SK-N-MC (cell line): ENCODE data around the gene FBXO10.

ENCODE experiments used
- EZH2 ChIP-seq: fragments of 200-600 bp; sonication (generic); IDR thresholded peaks from one replicate; pipeline ENCODE4 v1.6.1; 2017; ENCODE audit warnings: antibody characterized with exemption
- FOXP2 ChIP-seq: optimal IDR thresholded peaks from 2 replicates; pipeline ENCODE3; 2011; ENCODE audit warnings: mild to moderate bottlenecking, moderate library complexity; ENCODE audit not compliant: insufficient read depth; ENCODE audit errors: extremely low read length, control extremely low read depth
- POLR2AphosphoS5 ChIP-seq: IDR thresholded peaks from 2 replicates; pipeline ENCODE4 v1.6.1; 2012; ENCODE audit warnings: mild to moderate bottlenecking, low read depth, low read length, borderline replicate concordance

DNA sequence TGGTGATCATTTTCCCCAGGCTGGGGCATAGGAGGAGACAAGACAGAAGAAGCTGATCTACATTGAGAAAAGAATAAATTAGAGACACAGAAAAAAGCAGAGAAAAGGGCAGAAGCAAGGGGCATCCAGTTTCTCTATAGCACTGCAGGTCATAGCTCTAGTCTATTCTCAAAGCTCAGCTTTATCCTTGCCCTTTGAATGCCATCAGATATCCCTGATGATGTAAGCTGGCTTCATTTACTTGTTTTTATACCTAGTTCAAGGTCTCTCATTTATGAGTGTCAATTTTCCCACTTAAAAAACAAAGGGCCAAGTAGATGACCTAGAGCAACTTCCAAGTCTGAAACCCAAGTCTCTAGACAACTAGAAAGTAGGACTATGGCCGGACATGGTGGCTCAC, 32.7 kb downstream of the FBXO10 start:
- TF ChIP-seq POLR2AphosphoS5, result no peak
- no peak for TF ChIP-seq EZH2
- TF ChIP-seq FOXP2, result no peak
